Measurements from ENCODE around the gene DBN1. TPM values are rescaled to one million over a fixed set of nuclear protein-coding genes. Genes with fewer than 3 reads are reported as not detected.
"Not testable (repeated sequence)": the region's sequence is repeated elsewhere in the genome, so short reads cannot be mapped to it uniquely, and the experiment has no call there.

The DBN1 gene
- total RNA-seq, 1 donor from 2014 or later = 41.1 TPM

GRCh38 chr5:177490992-177491391 lies 17.6 kb upstream of the DBN1 start:
- DNase-seq = no peak

- no peak for DNase-seq
These were observed 17.0 kb upstream of the DBN1 start for GRCh38 chr5:177490311-177490991.

GRCh38 chr5:177489119-177489716 lies 15.8 kb upstream of the DBN1 start:
- no peak for DNase-seq

GRCh38 chr5:177487975-177488374 lies 14.5 kb upstream of the DBN1 start:
- no peak for DNase-seq

- no peak for DNase-seq
These were observed 13.7 kb upstream of the DBN1 start for GRCh38 chr5:177487144-177487543.

- no peak for DNase-seq
These were observed 12.8 kb upstream of the DBN1 start for GRCh38 chr5:177486256-177486655.

GRCh38 chr5:177485753-177486152 lies 12.3 kb upstream of the DBN1 start:
- not testable (repeated sequence) for DNase-seq

- DNase-seq = no peak
These were observed 11.6 kb upstream of the DBN1 start for GRCh38 chr5:177484902-177485549.

- no peak for DNase-seq
These were observed 10.8 kb upstream of the DBN1 start for GRCh38 chr5:177483994-177484901.

- DNase-seq = no peak
These were observed 9.6 kb upstream of the DBN1 start for GRCh38 chr5:177483042-177483441.

GRCh38 chr5:177482359-177482795 lies 8.9 kb upstream of the DBN1 start:
- DNase-seq = no peak

GRCh38 chr5:177479774-177480173 lies 6.3 kb upstream of the DBN1 start:
- DNase-seq = no peak

GRCh38 chr5:177478711-177479646 lies 5.5 kb upstream of the DBN1 start:
- no peak for DNase-seq

GRCh38 chr5:177477701-177478477 lies 4.5 kb upstream of the DBN1 start:
- DNase-seq = no peak

- no peak for DNase-seq
These were observed 3.2 kb upstream of the DBN1 start for GRCh38 chr5:177476531-177477233.

- no peak for DNase-seq
These were observed 2.4 kb upstream of the DBN1 start for GRCh38 chr5:177475563-177476427.

GRCh38 chr5:177474846-177475562 lies 1.6 kb upstream of the DBN1 start:
- no peak for DNase-seq

- no peak for DNase-seq
These were observed 605 bp upstream of the DBN1 start for GRCh38 chr5:177474002-177474476.
